HuH-7.5 (cell line): Measurements from ENCODE around the gene HRH4.

Experiments
- DNase-seq: peaks from one replicate; pipeline ENCODE4 v3.0.0; 2011; ENCODE audit warnings: low spot score

Gene HRH4

GRCh38 chr18:24506175-24506574 lies 45.7 kb downstream of the HRH4 start:
- DNase-seq = no peak

GRCh38 chr18:24509435-24509834 lies 49.0 kb downstream of the HRH4 start:
- no peak for DNase-seq

- peak; percentile 35 for DNase-seq
These were observed 54.0 kb downstream of the HRH4 start for GRCh38 chr18:24514439-24514838.

GRCh38 chr18:24515721-24516120 lies 55.3 kb downstream of the HRH4 start:
- no peak for DNase-seq

- no peak for DNase-seq
These were observed 55.8 kb downstream of the HRH4 start for GRCh38 chr18:24516261-24516660.

GRCh38 chr18:24517554-24517953 lies 57.1 kb downstream of the HRH4 start:
- no peak for DNase-seq

- DNase-seq = no peak
These were observed 58.2 kb downstream of the HRH4 start for GRCh38 chr18:24518596-24518995.
